Right ventricle myocardium inferior (tissue), 1 donor: ENCODE data around the gene FES. TPM values are rescaled to one million over a fixed set of nuclear protein-coding genes. Genes with fewer than 3 reads are reported as not detected.
A peak's percentile ranks its signal among the peaks of the same experiment; 100 is the strongest.
"Not testable (repeated sequence)": the region's sequence is repeated elsewhere in the genome, so short reads cannot be mapped to it uniquely, and the experiment has no call there.

Experiments
- ATAC-seq: fragments of 200-7000 bp; cut with Tn5 transposase; one replicate; pipeline ENCODE4 v1.9.1; 2020; ENCODE audit warnings: mild to moderate bottlenecking, moderate library complexity
- DNase-seq: peaks from one replicate; pipeline ENCODE4 v3.0.0; 2021; ENCODE audit errors: missing footprints
- intact Hi-C: fragments of 100-400 bp; cut with DNase I; formaldehyde crosslinking; loops from one replicate; pipeline ENCODE4 v1.11.0; 2022
- total RNA-seq: library from RNA; stranded (reverse); fragmentation: NEBNext Ultra II Directional; extraction: Animal tissue kit (Norgen Biotek cat#: 25700); gene quantifications from one replicate; pipeline ENCODE4 v1.2.1, GENCODE V29; 2021
- donor health status: DM: no; HTN: yes; CAD: no; lungs with severe emphysema.

FES gene
- total RNA-seq, 1 donor from 2014 or later, result 19.3 TPM

DNA sequence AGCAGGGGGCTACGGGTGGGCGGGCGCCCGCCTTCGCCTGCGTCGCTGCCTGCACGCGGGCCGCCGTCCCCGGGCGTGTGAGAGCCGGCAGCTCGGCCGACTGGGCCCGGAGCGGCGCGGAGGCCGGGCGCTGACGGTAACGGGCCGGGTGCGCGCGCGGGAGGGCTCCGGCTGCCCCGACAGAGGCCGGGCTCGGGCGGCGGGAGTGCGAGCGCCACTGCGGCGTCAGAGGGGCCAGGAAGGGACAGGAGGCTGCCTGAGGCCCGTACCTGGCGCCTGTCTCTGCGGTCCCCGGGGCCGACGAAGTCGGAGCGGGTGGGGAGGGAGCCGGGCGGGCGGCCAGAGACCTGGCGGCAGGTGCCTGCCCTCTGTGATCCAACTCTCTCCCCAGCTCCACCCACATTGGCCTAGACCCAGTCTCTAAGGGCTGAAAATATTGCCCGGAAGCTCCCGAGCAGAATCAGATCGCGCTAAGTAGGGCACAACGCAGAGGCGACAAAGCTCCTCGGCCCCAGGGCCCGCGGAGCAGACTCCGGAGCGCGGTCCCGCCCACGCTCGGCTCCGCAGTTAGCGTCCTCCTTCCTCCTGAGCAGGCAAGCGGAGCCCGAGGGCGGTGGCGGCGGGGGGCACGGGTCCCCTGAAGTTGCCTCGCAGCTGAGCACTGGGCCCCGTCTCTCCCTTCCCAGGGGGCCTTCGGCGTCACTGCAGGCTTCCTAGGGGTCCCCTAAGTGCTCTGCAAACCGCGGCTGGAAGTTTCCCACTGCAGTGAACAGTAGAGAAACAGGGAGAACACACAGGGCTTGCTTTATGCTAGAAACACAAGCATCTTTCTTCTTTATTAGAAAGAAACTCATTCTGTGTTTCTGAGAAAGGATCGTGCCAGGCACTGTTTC lies 18.8 kb downstream of the FES start, which contains the start of gene MAN2A2:
Gene MAN2A2, plus strand, starts transcription at position 463 of the 893 bp plus-strand sequence. CDS start 906 bp downstream, outside the sequence.
- intact Hi-C loops, result loop anchor here (1.0 kb wide), 1 partner anchor 28 kb away; no protein-coding TSS in a partner anchor
- peak; percentile 40 for ATAC-seq
- DNase-seq, result peak; percentile 89

DNA sequence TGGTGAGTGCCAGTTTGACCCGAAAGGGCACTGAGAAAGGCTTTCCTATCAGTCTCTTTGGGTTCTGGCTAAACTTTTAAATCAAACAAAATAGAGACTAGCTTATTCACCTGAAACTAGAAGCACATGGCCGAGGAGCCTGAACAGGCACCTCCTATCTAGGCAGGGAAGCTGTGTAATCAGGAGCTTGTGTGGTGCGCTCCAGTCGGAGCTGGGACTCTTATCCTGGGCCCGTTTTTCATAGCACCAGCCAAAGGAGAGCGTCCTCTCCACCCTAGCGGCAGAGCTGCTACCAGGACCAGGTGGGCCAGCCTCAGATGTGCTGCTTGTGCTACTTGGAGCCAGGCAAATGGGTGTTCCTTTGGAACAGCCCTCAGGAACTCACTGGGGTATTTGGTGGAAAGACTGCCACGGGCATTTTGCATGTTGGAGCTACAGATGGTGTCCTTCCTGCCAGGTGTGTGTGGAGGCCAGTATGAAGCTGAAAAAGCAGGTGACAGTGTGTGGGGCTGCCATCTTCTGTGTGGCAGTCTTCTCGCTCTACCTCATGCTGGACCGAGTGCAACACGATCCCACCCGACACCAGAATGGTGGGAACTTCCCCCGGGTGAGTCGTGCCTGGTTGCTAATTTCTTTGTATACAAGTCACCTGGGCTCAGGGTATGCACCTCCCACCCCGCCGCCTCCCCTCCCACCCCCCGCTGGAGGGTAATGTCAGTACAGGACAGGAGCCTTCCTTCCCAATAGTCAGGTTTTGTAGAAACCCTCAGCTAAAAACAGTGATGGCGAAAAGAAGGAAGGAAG lies 19.6 kb downstream of the FES start:
- ATAC-seq (no peak), DNase-seq (peak; percentile 49)
- intact Hi-C loops, result loop anchor here (1.0 kb wide), 1 partner anchor 27 kb away; no protein-coding TSS in a partner anchor

DNA sequence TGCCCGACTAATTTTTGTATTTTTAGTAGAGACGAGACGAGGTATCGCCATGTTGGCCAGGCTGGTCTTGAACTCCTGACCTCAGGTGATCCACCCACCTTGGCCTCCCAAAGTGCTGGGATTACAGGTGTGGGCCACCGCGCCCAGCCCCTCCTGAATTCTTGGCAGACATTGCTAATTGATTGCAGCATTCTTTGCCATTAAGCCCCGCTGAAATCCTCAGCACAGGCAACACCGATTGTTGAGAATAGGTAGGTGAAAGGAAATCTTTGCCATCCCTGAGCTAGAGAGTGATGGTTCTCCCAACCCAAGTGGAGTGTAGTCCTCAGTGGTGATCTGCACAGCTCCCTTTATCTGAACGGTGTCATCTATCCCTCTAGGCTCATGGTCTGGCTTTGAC lies 20.4 kb downstream of the FES start:
- intact Hi-C loops, result no loop called here
- DNase-seq (no peak), ATAC-seq (no peak)

DNA sequence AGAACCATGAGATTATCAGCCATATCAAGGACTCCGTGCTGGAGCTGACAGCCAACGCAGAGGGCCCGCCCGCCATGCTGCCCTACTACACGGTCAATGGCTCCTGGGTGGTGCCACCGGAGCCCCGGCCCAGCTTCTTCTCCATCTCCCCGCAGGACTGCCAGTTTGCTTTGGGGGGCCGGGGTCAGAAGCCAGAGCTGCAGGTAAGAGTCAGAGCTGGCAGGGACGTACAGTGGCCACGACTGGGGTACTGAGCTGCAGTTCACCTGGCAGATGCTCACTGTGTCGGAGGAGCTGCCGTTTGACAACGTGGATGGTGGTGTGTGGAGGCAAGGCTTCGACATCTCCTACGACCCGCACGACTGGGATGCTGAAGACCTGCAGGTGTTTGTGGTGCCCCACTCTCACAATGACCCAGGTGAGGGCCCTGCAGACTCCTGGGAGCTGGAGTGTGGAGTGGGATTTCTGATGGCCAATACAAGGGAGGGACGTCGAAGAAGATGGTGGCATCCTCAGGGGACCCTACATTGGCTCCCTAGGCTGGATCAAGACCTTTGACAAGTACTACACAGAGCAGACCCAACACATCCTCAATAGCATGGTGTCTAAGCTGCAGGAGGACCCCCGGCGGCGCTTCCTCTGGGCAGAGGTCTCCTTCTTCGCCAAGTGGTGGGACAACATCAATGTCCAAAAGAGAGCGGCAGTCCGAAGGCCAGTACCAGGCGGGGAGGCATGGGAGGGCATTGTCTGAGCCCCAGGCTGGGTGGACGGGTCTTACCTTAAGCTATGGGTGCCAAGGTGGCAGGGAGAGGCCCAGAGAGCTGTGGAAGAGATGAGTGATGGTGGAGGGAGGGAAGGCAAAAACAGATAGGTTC lies 21.2 kb downstream of the FES start:
- DNase-seq (no peak), ATAC-seq (no peak)
- intact Hi-C loops, result no loop called here

DNA sequence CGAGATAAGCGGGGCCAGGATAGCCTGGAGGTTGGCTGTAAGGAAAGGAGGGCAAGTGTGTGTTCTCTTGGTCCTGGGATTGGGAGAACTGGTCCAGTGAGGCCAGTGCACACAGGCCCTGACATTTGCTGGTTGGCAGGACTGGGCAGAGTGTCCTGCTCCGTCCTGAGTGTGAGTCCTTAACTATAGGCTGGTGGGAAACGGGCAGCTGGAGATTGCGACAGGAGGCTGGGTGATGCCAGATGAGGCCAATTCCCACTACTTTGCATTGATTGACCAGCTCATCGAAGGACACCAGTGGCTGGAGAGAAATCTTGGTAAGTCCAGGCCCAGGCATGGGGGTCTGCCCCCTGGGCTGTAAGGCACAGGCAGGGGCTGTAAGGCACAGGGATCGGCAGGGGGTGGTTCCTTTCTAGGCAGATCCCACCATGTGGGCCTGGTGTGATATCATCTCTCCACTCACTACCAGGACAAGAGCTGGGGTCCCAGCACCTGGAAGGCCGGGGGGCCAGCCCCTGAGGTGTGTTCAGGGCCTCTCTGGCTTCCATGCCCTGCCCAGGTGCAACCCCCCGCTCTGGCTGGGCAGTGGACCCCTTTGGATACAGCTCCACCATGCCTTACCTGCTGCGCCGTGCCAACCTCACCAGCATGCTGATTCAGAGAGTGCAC lies 22.0 kb downstream of the FES start:
- DNase-seq (peak; percentile 55), ATAC-seq (no peak)
- intact Hi-C loops, result no loop called here

DNA sequence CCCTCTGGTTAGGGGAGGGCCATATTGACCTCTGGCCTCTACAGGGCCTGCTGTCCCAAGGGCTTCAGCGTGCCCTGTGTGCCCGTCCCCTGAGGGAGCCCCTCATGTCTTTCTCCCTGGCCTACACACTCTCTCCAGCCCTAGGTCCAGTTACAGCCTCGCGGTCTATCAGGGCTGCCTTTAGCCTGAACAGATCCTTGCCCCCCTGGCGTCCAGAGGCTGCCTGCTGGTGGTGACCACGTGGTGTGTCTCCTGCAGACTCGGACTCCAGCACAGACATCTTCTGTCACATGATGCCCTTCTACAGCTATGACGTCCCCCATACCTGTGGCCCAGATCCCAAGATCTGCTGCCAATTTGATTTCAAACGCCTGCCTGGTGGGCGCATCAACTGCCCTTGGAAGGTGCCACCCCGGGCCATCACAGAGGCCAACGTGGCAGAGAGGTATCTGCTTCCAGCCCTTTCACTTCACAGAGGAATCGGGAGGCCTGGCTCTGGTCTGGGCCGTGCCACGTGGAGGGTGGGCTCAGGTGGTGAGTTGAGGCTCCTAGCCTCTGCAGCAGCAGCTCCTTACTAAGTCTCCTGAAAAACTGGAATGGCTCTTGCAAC lies 22.9 kb downstream of the FES start:
- peak; percentile 53 for DNase-seq

DNA sequence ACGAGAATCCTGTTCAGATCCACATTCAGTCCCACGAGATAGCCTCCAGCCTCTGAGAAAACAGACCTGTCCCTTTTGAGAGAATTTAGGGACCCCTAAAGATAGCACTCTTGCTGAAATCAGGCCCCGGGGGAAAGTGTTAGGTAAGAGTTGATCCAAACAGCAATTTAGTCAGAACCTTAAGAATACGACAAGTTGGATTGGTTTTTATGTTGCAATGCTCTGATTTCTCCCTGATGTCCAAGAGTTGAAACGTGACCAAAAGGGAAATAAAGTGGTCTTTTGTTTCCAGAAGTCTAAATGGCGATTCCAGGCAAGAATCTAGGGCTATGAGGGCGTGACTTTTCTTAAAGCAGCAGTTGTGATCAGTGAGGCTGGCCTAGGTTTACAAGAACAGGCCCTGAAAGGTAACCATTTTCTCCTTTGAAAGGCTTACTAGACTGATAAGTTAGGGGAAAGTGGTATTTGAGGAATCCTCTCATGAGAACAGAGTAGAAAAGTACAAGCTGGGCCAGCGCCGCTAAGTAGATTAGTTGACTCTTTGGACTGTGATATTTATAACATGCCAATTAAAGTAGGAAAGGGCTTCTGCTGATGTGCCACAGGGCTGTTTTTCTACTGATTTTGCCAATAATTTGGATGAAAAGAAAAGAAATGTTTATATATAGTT lies 23.7 kb downstream of the FES start:
- peak; percentile 47 for ATAC-seq
- no peak for DNase-seq

More for the DNA sequence above, 22.9 kb downstream of the FES start:
- intact Hi-C loops, result no loop called here
- no peak for ATAC-seq

DNA sequence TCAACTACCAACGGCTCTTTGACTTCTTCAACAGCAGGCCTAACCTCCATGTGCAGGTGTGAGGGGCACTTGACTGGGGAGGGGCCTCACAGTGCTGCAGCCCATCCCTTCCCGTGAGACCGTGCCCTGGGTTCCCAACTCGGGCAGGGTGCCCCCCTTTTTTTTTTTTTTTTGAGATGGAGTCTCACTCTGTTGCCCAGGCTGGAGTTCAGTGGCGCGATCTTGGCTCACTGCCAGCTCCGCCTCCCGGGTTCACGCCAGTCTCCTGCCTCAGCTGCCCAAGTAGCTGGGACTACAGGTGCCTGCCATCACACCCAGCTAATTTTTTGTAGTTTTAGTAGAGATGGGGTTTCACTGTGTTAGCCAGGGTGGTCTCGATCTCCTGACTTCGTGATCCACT lies 25.1 kb downstream of the FES start:
- DNase-seq, ATAC-seq, intact Hi-C loops: not testable (repeated sequence)

More for the DNA sequence above, 23.7 kb downstream of the FES start:
- intact Hi-C loops, result no loop called here

GRCh38 chr15:90909976-90910375 lies 25.7 kb downstream of the FES start:
- DNase-seq (no peak), ATAC-seq (no peak)
- intact Hi-C loops, result no loop called here

DNA sequence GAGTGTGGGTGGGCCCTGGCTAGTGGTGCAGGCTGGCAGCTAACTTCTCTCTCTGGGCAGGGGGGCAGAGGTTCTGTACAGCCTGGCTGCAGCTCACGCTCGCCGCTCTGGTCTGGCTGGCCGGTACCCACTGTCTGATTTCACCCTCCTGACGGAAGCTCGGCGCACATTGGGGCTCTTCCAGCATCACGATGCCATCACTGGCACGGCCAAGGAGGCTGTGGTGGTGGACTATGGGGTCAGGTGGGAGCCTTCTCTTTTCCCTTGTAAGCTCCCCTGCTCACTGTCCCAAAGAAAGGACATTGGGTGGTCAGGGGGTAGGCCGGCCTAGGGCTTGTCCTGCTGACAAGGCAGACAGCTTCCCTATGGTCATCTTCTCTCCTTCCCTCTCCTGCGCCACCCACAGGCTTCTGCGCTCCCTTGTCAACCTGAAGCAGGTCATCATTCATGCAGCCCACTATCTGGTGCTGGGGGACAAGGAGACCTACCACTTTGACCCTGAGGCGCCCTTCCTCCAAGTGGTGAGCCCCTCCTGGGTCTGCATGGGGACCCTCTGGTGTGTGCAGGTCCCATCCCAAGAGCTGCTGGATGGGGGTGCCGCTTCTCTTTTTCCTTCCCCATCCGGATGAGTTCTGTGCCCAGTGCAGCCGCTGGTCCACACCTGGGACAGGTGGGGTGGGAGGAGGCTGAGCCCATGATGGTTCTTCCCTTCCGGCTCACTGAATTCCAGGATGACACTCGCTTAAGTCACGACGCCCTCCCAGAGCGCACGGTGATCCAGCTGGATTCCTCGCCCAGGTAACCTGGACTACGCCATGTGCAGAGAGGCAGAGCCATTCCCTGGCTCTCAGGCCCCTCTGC lies 26.4 kb downstream of the FES start:
- DNase-seq, result no peak

DNA sequence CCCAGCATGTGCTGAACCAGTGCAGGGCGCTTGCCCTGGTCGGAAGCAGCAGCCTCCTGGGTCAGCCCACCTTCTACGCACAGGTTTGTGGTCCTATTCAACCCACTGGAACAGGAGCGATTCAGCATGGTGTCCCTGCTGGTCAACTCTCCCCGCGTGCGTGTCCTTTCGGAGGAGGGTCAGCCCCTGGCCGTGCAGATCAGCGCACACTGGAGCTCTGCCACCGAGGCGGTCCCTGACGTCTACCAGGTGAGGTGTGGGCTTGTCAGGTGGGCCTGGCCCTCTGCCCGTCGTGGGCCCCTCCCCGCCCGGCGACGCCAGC lies 27.0 kb downstream of the FES start:
- intact Hi-C loops, result no loop called here
- ATAC-seq (no peak), DNase-seq (no peak)

More for the DNA sequence above, 26.4 kb downstream of the FES start:
- no peak for ATAC-seq
- intact Hi-C loops, result no loop called here

GRCh38 chr15:90911906-90912769 lies 27.8 kb downstream of the FES start:
- intact Hi-C loops, result no loop called here

DNA sequence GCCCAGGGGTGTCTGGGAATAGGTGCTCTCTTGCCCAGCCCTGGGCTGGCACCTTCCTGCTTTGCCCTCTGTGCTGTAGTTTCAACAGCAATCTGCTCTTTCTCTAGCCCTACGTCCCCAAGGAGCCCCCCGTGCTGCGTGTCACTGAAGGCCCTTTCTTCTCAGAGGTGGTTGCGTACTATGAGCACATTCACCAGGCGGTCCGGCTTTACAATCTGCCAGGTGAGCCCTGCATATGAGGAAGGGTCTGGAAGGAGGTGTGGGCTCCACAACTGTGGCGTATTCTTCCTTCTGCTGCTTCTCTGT lies 28.4 kb downstream of the FES start:
- intact Hi-C loops, result no loop called here
- ATAC-seq (no peak), DNase-seq (no peak)

More at GRCh38 chr15:90911906-90912769, 27.8 kb downstream of the FES start:
- ATAC-seq (no peak), DNase-seq (no peak)

DNA sequence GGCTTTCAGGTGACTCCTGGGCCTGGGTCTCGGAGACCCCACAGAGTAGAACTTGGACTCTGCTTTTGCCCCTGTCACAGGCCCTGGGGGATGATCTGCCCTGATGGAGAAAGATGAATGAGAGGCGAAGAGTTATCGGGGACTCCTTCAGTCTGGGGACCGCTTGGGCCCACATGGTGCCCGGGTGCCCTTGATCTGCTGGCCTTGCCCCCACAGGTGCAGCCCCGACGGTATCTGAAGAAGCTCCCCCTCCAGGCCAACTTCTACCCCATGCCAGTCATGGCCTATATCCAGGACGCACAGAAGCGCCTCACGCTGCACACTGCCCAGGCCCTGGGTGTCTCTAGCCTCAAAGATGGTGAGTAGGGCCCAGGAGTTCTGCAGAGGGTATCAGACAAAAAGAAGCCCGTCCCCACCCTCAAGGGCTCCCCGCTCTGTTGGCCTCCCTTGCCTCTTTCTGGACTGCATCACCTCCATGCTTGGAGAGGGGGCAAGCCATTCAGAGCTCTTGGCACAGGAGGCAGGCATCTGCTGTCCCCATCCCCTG lies 29.2 kb downstream of the FES start:
- DNase-seq (no peak), ATAC-seq (no peak)
- intact Hi-C loops, result no loop called here

DNA sequence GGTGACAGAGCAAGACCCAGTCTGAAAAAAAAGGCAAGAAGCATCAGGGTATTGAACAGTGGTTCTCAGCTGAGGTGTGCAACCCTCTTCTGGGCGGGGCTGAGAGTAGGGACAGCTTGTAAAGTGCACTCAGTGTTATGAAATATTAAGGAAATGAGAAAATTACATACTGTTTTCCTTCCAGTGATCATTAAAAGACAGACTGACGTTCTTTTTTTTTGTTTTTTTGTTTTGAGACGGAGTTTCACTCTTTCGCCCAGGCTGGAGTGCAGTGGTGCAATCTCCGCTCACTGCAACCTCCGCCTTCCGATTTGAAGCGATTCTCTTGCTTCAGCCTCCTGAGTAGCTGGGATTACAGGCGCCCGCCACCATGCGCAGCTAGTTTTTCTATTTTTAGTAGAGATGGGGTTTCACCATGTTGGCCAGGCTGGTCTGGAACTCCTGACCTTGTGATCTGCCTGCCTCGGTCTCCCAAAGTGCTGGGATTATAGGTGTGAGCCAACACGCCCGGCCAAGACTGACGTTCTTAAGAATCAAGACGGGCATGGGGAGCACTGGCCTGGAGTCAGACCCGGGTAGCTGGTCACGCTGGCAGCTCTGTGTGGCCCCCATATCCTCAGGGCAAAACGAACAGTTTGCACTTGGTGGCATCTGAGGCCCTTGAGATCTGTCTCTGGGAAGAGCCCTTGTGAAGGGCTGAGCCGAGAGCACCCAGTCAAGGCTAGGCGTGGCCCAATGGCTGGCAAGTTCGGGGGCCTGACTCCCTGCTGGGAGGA lies 30.2 kb downstream of the FES start:
- DNase-seq, result no peak
- intact Hi-C loops, result no loop called here
- ATAC-seq, result no peak
